ENCODE measurements around the gene ECI1.

- TF ChIP-seq CTCF (conservative IDR thresholded peaks at IDR 0.05 in 1 of 2, IDR thresholded peaks at IDR 0.05 in 1 of 2; ENCODE audit: extremely low read depth in 1 of 2, insufficient read depth in 1 of 2, low read depth in 1 of 2, low read length in 2 of 2) (no peak), EZH2 (IDR thresholded peaks at IDR 0.05; ENCODE audit: borderline replicate concordance, low read length) (no peak)
Observed at GRCh38 chr16:2212362-2213324, 38.7 kb downstream of the ECI1 start.
